Articular chondrocyte of knee joint (primary cell): ENCODE measurements around the gene LRRC42. TPM values are rescaled to one million over a fixed set of nuclear protein-coding genes. Genes with fewer than 3 reads are reported as not detected.

Experiments used
- total RNA-seq: library from RNA; depleted of rRNA; stranded (reverse); fragments of >200 nt; gene quantifications from 2 replicates; pipeline ENCODE4 v1.2.3, GENCODE V29; 2012

The LRRC42 gene, protein sequence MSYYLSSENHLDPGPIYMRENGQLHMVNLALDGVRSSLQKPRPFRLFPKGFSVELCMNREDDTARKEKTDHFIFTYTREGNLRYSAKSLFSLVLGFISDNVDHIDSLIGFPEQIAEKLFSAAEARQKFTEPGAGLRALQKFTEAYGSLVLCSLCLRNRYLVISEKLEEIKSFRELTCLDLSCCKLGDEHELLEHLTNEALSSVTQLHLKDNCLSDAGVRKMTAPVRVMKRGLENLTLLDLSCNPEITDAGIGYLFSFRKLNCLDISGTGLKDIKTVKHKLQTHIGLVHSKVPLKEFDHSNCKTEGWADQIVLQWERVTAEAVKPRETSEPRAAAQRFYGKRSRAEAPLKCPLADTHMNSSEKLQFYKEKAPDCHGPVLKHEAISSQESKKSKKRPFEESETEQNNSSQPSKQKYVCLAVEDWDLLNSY
- 27.3 and 33.7 TPM in 2 replicates for total RNA-seq

GRCh38 chr1:53946252-53947171 lies at the start of gene LRRC42:
Gene LRRC42 (plus strand): TSS chr1:53946350. CDS start chr1:53952000, 5,650 bp downstream.

GRCh38 chr1:53945433-53946251 lies 508 bp upstream of the LRRC42 start, which contains the start of gene IFT25:
Gene IFT25 (minus strand): TSS chr1:53945699. CDS start chr1:53940082, 5,617 bp downstream.

Other genes with a start within 250 kb of the LRRC42 start
- gene GLIS1, start 207.2 kb upstream of the LRRC42 start, total RNA-seq: 2.9 and 3.8 TPM in 2 replicates
- 18.3 and 21.8 TPM in 2 replicates for gene NDC1, start 108.1 kb upstream of the LRRC42 start, total RNA-seq
- 23.8 and 24.8 TPM in 2 replicates for gene YIPF1, start 56.6 kb upstream of the LRRC42 start, total RNA-seq
- gene DIO1, start 52.2 kb upstream of the LRRC42 start, total RNA-seq: not detected in 2 replicates
- gene IFT25, start 651 bp upstream of the LRRC42 start, total RNA-seq: 33.3 and 35.2 TPM in 2 replicates
- gene LDLRAD1, start 71.8 kb downstream of the LRRC42 start, total RNA-seq: not detected in 2 replicates
- gene TMEM59, start 106.9 kb downstream of the LRRC42 start, total RNA-seq: 377 and 462 TPM in 2 replicates
- 4.1 and 4.8 TPM in 2 replicates for gene TCEANC2, start 107.3 kb downstream of the LRRC42 start, total RNA-seq
- not detected in 2 replicates for gene CDCP2, start 206.7 kb downstream of the LRRC42 start, total RNA-seq